ENCODE data around the gene CKAP2L. TPM values are rescaled to one million over a fixed set of nuclear protein-coding genes. Genes with fewer than 3 reads are reported as not detected.

The CKAP2L gene
- total and polyA plus RNA-seq, 10 of the 15 experiments (the other 5 are each of a cell fraction or from before 2014, with no cell fraction given), result 10.5 to 37.4 (median 20.2) TPM

DNA sequence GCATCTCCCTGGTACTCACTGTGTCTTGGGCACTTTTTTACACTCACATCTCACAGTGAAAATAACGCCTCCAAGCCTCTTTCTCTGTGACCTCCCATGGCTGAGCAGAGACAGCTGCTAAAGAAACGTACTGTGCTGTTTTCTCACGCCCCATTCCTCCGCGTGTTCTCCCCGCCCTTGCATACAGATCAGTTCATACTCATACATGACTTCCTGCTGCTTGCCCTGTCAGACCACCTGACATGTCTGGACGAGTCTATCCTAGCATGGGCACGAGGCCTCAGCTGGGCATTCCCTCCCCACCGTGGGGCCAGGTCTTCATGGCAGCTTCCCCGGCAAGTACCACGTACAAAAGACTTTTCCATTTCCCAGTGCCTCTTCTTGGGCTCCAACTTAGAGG, 41.1 kb upstream of the CKAP2L start (continued):
- TF ChIP-seq, protein P1, sequence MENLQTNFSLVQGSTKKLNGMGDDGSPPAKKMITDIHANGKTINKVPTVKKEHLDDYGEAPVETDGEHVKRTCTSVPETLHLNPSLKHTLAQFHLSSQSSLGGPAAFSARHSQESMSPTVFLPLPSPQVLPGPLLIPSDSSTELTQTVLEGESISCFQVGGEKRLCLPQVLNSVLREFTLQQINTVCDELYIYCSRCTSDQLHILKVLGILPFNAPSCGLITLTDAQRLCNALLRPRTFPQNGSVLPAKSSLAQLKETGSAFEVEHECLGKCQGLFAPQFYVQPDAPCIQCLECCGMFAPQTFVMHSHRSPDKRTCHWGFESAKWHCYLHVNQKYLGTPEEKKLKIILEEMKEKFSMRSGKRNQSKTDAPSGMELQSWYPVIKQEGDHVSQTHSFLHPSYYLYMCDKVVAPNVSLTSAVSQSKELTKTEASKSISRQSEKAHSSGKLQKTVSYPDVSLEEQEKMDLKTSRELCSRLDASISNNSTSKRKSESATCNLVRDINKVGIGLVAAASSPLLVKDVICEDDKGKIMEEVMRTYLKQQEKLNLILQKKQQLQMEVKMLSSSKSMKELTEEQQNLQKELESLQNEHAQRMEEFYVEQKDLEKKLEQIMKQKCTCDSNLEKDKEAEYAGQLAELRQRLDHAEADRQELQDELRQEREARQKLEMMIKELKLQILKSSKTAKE (IDR thresholded peaks at IDR 0.05; ENCODE audit: low read depth, poor library complexity, severe bottlenecking), result peak; percentile 38
- peak; percentile 66; the same call in 1 of the 2 replicates for TF ChIP-seq TCF3 (IDR thresholded peaks at IDR 0.05; ENCODE audit: borderline replicate concordance, insufficient read depth, low read depth, low read length)
- 0 out of 2 replicates have a peak, but pooled peaks have one; percentile 24 for TF ChIP-seq MXI1 (IDR thresholded peaks at IDR 0.05; ENCODE audit: low read depth, low read length)
- 0 out of 4 replicates have a peak, but pooled peaks of 1 of the 2 experiments have one; percentile 42 for TF ChIP-seq IKZF2 (IDR thresholded peaks at IDR 0.05)
- no peak for TF ChIP-seq SREBF2 (IDR thresholded peaks at IDR 0.05; ENCODE audit: low read length)
- TF ChIP-seq PAX8 (IDR thresholded peaks at IDR 0.05), result no peak
- TF ChIP-seq ETV6 (conservative IDR thresholded peaks at IDR 0.05 in 1 of 2, IDR thresholded peaks at IDR 0.05 in 1 of 2; ENCODE audit: borderline replicate concordance in 1 of 2, low read depth in 1 of 2), result peak in 1 of 2 experiments; percentile 72; a peak in 2 of 4 replicates
- TF ChIP-seq CREM (IDR thresholded peaks at IDR 0.05; ENCODE audit: low read depth), result peak; percentile 49; the same call in 1 of the 2 replicates
- no peak for TF ChIP-seq SMAD1 (IDR thresholded peaks at IDR 0.05; ENCODE audit: low read depth, partially characterized antibody)
- TF ChIP-seq MYB (IDR thresholded peaks at IDR 0.05; ENCODE audit: borderline replicate concordance, low read depth, low read length), result no peak
- peak; percentile 34 to 37; a peak in 2 of 4 replicates for TF ChIP-seq BHLHE40 (IDR thresholded peaks at IDR 0.05; ENCODE audit: borderline replicate concordance in 1 of 2, low read depth in 2 of 2, low read length in 1 of 2)
- TF ChIP-seq SIX5 (IDR thresholded peaks at IDR 0.05; ENCODE audit: low read depth, low read length, severe bottlenecking), result no peak
- 0 out of 2 replicates have a peak, but pooled peaks have one; percentile 7 for TF ChIP-seq GABPA (IDR thresholded peaks at IDR 0.05; ENCODE audit: low read depth)
- TF ChIP-seq EGR1 (IDR thresholded peaks at IDR 0.05; ENCODE audit: borderline replicate concordance in 1 of 2, low read depth in 2 of 2, low read length in 2 of 2), result no peak
- peak; percentile 16; the same call in 1 of the 2 replicates for TF ChIP-seq PAX5 (IDR thresholded peaks at IDR 0.05; ENCODE audit: borderline replicate concordance, low read depth, low read length)
- TF ChIP-seq IKZF1 (conservative IDR thresholded peaks at IDR 0.05), result 0 out of 2 replicates have a peak, but pooled peaks have one; percentile 30
- TF ChIP-seq, protein P2, sequence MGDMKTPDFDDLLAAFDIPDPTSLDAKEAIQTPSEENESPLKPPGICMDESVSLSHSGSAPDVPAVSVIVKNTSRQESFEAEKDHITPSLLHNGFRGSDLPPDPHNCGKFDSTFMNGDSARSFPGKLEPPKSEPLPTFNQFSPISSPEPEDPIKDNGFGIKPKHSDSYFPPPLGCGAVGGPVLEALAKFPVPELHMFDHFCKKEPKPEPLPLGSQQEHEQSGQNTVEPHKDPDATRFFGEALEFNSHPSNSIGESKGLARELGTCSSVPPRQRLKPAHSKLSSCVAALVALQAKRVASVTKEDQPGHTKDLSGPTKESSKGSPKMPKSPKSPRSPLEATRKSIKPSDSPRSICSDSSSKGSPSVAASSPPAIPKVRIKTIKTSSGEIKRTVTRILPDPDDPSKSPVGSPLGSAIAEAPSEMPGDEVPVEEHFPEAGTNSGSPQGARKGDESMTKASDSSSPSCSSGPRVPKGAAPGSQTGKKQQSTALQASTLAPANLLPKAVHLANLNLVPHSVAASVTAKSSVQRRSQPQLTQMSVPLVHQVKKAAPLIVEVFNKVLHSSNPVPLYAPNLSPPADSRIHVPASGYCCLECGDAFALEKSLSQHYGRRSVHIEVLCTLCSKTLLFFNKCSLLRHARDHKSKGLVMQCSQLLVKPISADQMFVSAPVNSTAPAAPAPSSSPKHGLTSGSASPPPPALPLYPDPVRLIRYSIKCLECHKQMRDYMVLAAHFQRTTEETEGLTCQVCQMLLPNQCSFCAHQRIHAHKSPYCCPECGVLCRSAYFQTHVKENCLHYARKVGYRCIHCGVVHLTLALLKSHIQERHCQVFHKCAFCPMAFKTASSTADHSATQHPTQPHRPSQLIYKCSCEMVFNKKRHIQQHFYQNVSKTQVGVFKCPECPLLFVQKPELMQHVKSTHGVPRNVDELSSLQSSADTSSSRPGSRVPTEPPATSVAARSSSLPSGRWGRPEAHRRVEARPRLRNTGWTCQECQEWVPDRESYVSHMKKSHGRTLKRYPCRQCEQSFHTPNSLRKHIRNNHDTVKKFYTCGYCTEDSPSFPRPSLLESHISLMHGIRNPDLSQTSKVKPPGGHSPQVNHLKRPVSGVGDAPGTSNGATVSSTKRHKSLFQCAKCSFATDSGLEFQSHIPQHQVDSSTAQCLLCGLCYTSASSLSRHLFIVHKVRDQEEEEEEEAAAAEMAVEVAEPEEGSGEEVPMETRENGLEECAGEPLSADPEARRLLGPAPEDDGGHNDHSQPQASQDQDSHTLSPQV (IDR thresholded peaks at IDR 0.05), result 0 out of 2 replicates have a peak, but pooled peaks have one; percentile 50
- TF ChIP-seq BACH1 (IDR thresholded peaks at IDR 0.05; ENCODE audit: borderline replicate concordance), result no peak
- TF ChIP-seq POLR2A (IDR thresholded peaks at IDR 0.05; ENCODE audit: low read depth, low read length), result peak; percentile 69
- TF ChIP-seq, protein P3, sequence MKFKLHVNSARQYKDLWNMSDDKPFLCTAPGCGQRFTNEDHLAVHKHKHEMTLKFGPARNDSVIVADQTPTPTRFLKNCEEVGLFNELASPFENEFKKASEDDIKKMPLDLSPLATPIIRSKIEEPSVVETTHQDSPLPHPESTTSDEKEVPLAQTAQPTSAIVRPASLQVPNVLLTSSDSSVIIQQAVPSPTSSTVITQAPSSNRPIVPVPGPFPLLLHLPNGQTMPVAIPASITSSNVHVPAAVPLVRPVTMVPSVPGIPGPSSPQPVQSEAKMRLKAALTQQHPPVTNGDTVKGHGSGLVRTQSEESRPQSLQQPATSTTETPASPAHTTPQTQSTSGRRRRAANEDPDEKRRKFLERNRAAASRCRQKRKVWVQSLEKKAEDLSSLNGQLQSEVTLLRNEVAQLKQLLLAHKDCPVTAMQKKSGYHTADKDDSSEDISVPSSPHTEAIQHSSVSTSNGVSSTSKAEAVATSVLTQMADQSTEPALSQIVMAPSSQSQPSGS (IDR thresholded peaks at IDR 0.05; ENCODE audit: low read length), result peak; percentile 62; the same call in 1 of the 2 replicates
